Activated T-cell treated with anti-CD3 and anti-CD28 coated beads for 48 hours (primary cell): ENCODE results near the gene CD3G.

ENCODE experiments used
- DNase-seq: peaks from one replicate; pipeline ENCODE4 v3.0.0-alpha.2; 2020; ENCODE audit warnings: low read depth

Gene CD3G

GRCh38 chr11:118325283-118325682, 18.9 kb upstream of the CD3G start:
- no peak for DNase-seq

DNA sequence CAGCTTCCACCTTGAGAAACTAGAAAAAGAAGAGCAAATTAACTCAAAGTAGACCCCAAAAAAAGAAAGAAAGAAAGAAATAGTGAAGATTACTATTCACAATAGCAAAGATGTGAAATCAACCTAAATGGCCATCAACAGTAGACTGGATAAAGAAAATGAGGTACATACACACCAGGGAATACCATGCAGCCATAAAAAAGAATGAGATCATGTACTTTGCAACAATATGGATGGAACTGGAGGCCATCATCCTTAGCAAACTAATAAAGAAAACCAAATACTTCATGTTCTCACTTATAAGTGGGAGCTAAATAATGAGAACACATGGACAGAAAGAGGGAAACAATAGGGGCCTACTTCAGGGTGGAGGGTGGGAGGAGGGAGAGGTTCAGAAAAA, 15.4 kb upstream of the CD3G start:
- no peak for DNase-seq

- no peak for DNase-seq
Observed at GRCh38 chr11:118334745-118335144, 9.4 kb upstream of the CD3G start.

GRCh38 chr11:118338637-118339061, 5.5 kb upstream of the CD3G start:
- DNase-seq = peak; percentile 75

GRCh38 chr11:118339281-118339961, 4.7 kb upstream of the CD3G start:
- DNase-seq = peak; percentile 6

- no peak for DNase-seq
Observed at GRCh38 chr11:118340449-118340848, 3.7 kb upstream of the CD3G start.

GRCh38 chr11:118341261-118341660, 2.9 kb upstream of the CD3G start:
- DNase-seq = no peak

DNA sequence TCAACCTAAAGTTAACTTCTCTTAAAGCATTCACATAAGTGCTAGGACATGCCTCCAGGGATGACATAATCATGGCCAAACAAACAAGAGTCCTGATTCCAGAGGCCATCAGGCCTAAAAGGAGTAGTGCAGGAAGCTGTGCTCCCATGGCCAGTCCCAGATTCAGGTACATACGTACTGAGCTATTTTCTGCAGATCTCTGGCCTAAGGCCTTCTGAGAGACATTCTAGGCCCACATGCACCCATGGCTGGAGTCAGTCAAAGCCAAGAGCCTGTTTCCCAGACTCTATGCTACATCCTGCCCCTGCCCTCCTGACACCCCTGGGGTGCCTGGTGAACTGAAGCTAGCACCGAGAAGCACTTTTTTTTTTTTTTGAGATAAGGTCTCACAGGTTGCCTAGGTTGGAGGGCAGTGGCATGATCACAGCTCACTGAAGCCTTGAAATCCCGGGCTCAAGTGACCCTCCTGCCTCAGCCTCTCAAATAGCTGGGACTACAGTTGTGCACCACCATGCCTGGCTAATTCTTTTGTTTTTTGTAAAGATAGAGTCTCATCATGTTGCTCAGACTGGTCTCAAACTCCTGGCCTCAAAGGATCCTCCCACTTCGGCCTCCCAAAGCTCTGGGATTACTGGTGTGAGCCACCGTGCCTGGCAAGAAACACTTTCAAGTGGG, 2.2 kb upstream of the CD3G start:
- no peak for DNase-seq

- peak; percentile 59 for DNase-seq
Observed at GRCh38 chr11:118342503-118343161, 1.5 kb upstream of the CD3G start, which contains the start of gene CD3D. TSS of gene CD3D (minus strand) at chr11:118342705. CDS start at chr11:118342607, 98 bp downstream.

GRCh38 chr11:118343248-118343647, 896 bp upstream of the CD3G start:
- DNase-seq = no peak

GRCh38 chr11:118349475-118349874, 5.3 kb downstream of the CD3G start:
- DNase-seq = no peak

DNA sequence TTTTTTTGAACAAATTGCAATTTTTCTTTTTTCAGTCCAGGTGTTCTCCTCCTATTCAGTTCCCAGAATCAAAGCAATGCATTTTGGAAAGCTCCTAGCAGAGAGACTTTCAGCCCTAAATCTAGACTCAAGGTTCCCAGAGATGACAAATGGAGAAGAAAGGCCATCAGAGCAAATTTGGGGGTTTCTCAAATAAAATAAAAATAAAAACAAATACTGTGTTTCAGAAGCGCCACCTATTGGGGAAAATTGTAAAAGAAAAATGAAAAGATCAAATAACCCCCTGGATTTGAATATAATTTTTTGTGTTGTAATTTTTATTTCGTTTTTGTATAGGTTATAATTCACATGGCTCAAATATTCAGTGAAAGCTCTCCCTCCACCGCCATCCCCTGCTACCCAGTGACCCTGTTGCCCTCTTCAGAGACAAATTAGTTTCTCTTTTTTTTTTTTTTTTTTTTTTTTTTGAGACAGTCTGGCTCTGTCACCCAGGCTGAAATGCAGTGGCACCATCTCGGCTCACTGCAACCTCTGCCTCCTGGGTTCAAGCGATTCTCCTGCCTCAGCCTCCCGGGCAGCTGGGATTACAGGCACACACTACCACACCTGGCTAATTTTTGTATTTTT, 9.1 kb downstream of the CD3G start:
- no peak for DNase-seq

GRCh38 chr11:118358071-118358470, 13.9 kb downstream of the CD3G start:
- DNase-seq = no peak

DNA sequence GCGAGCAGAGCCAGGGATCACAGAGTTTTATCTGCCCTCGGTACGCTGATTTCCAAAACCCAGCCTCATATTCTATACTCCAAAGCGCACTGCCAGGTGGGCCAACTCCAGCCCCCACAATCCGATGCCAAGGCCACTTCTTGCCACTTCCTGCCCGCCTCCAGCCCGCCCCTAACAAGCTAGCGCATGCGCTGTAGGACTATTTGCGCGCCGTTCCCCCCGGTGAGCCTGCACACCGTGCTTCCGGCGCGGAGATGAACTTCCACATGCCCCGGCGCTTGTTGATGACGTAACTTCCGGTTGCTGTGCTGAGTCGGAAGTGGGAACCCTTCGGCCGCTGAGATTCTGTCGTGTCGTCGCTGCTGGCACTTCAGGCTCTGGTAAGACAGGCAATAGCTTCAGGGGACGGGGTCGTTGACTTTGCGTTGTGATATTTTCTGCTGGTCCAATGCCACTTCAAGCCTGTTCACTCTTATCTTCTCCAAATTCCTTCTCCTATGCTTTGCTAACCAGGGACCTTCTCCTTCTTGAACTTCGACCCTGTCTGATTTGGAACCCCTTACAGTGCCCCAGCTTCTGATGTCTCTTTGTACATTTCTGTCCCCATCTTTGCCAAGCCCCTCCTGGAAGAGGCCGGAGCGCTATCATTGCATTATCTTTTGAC, 15.3 kb downstream of the CD3G start, which contains the start of gene UBE4A:
Gene UBE4A (plus strand): TSS at position 306 of the 664 bp plus-strand sequence. CDS start 5,481 bp downstream, outside the sequence.
- DNase-seq = peak; percentile 96

- no peak for DNase-seq
Observed at GRCh38 chr11:118364956-118365615, 20.9 kb downstream of the CD3G start.

DNA sequence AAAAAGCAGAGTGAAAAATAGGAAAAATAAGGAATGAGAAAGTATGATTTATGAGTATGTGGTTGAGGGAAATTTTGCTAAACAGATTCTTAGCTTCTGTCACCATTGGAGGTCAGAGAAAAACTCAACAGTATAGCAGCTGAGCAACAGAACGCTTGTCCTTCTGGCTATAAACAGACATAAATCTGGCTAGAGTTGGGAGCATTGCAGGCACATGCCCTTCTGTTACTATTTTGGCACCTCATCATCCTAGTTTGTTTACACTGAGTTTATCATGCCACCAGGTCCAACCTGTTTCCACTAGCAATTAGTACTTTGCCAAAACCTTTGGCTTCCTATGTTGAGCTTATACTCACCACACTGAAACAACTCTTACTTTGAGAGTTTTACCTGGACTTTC, 22.1 kb downstream of the CD3G start:
- no peak for DNase-seq

DNA sequence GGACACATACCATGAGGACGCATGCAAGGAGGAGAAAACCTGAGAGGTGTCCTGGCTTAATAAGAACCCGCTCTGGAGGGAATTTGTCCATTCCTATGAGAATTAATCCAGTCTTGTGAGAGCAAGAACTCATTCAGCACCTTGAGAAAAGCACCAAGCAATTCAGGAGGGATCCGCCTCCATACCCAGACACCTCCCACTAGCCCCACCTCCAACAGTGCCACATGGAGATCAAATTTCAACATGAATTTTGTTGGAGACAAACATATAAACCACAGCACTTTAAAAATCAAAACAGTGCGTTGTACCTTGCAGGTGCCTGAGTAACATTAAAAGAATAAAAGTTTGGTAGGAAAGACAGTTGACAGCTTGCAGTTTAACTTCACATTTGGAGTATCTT, 26.6 kb downstream of the CD3G start:
- no peak for DNase-seq

DNA sequence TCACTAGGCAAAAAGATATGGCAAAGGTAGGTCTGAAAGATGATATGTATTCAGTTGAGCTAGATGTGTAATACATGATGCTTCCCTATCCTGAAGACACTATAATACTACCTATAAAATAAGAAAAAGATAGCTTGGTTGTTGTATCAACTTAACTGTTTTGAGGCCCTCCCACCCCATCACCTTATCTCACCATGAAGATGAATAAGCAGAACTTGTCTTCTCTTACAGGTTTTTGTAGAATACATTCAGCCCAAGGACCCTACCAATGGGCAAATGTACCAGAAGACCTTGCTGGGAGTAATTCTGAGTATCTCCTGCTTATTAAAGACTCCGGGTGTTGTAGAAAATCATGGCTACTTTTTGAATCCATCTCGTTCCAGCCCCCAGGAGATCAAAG, 29.1 kb downstream of the CD3G start:
- DNase-seq = no peak

DNA sequence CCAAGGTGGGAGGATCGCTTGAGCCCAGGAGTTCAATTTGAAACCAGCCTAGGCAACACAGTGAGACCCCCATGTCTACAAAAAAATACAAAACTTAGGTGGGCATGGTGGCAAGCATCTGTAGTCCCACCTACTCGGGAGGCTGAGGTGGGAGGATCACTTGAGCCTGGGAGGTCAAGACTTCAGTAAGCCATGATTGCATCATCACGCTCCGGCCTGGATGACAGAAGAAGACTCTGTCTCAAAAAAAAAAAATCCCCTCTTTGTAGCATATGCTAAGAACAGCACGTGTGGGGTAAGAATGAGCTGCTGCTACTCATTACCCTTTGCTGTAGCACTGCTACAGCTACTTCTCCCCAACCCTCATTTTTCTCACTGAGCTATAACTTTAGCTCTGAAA, 29.7 kb downstream of the CD3G start:
- DNase-seq = no peak

GRCh38 chr11:118374729-118375128, 30.6 kb downstream of the CD3G start:
- no peak for DNase-seq

- DNase-seq = no peak
Observed at GRCh38 chr11:118375978-118376377, 31.8 kb downstream of the CD3G start.
